ENCODE results near the gene IKZF2. TPM values are rescaled to one million over a fixed set of nuclear protein-coding genes. Genes with fewer than 3 reads are reported as not detected.

Gene IKZF2
- total RNA-seq, 4 donors from 2014 or later = 12.1 to 24.7 (median 19.0) TPM

- no peak for TF ChIP-seq CTCF (IDR thresholded peaks at IDR 0.05)
- TF ChIP-seq EP300 (IDR thresholded peaks at IDR 0.05) = no peak
- Histone ChIP-seq H3K36me3 (no peaks in the 10 kb centered on the region), H3K4me3 (no peak overlapping the region), H3K27ac (no peak overlapping the region), H3K9me3 (no peaks in the 10 kb centered on the region), H3K27me3 (no peaks in the 10 kb centered on the region), H3K4me1 (peaks cover 0 to 10% (median 0%) of the 10 kb centered on the region in 4 donors)
- DNase-seq (ENCODE audit: low spot score in 2 of 2) = no peak
- WGBS, 2 donors = 83 to 84% methylated on average over 3 of the region's 3 CpGs
Measured at GRCh38 chr2:213162516-213163118, 11.2 kb upstream of the IKZF2 start.

- H3K36me3 ChIP-seq = no peaks in the 10 kb centered on the region
- DNase-seq (ENCODE audit: low spot score in 2 of 2) = no peak
- H3K4me1 ChIP-seq = peaks cover 0 to 10% (median 0%) of the 10 kb centered on the region in 4 donors
- WGBS, 2 donors = 33 to 43% methylated on average over 5 of the region's 5 CpGs
- no peak overlapping the region for H3K4me3 ChIP-seq
- no peaks in the 10 kb centered on the region for H3K9me3 ChIP-seq
- no peak overlapping the region for H3K27ac ChIP-seq
- no peaks in the 10 kb centered on the region for H3K27me3 ChIP-seq
- no peak for TF ChIP-seq POLR2A (IDR thresholded peaks at IDR 0.05)
- no peak for TF ChIP-seq CTCF (IDR thresholded peaks at IDR 0.05)
- no peak for TF ChIP-seq EP300 (IDR thresholded peaks at IDR 0.05)
Measured at GRCh38 chr2:213161759-213162515, 10.5 kb upstream of the IKZF2 start.

- 92 to 96% methylated on average over 2 of the region's 2 CpGs for WGBS, 2 donors
- Histone ChIP-seq H3K4me3 (no peak overlapping the region), H3K36me3 (no peaks in the 10 kb centered on the region), H3K9me3 (no peaks in the 10 kb centered on the region), H3K4me1 (peaks cover 0 to 10% (median 0%) of the 10 kb centered on the region in 4 donors), H3K27ac (no peak overlapping the region), H3K27me3 (no peaks in the 10 kb centered on the region)
- DNase-seq (ENCODE audit: low spot score in 2 of 2) = no peak
- TF ChIP-seq CTCF (IDR thresholded peaks at IDR 0.05) (no peak), POLR2A (IDR thresholded peaks at IDR 0.05) (no peak), EP300 (IDR thresholded peaks at IDR 0.05) (no peak)
Measured at GRCh38 chr2:213159768-213160167, 8.4 kb upstream of the IKZF2 start.

- Histone ChIP-seq H3K27ac (no peak overlapping the region), H3K9me3 (no peaks in the 10 kb centered on the region), H3K27me3 (no peaks in the 10 kb centered on the region), H3K4me3 (no peak overlapping the region), H3K4me1 (peaks cover 0 to 18% (median 7%) of the 10 kb centered on the region in 4 donors), H3K36me3 (no peaks in the 10 kb centered on the region)
- no peak for DNase-seq (ENCODE audit: low spot score in 2 of 2)
- TF ChIP-seq POLR2A (IDR thresholded peaks at IDR 0.05) (no peak), CTCF (IDR thresholded peaks at IDR 0.05) (no peak), EP300 (IDR thresholded peaks at IDR 0.05) (no peak)
- 73 to 79% methylated on average over 3 of the region's 3 CpGs for WGBS, 2 donors
Measured at GRCh38 chr2:213157242-213157641, 5.8 kb upstream of the IKZF2 start.

- H3K4me3 ChIP-seq = no peak overlapping the region
- H3K4me1 ChIP-seq = peaks cover 0 to 13% (median 7%) of the 10 kb centered on the region in 4 donors
- H3K9me3 ChIP-seq = no peaks in the 10 kb centered on the region
- WGBS, 2 donors = 82 to 85% methylated on average over 2 of the region's 2 CpGs
- H3K27ac ChIP-seq = no peak overlapping the region
- no peaks in the 10 kb centered on the region for H3K36me3 ChIP-seq
- no peak for DNase-seq (ENCODE audit: low spot score in 2 of 2)
- TF ChIP-seq CTCF (IDR thresholded peaks at IDR 0.05) (no peak), EP300 (IDR thresholded peaks at IDR 0.05) (no peak), POLR2A (IDR thresholded peaks at IDR 0.05) (no peak)
- H3K27me3 ChIP-seq = no peaks in the 10 kb centered on the region
Measured at GRCh38 chr2:213156717-213157116, 5.3 kb upstream of the IKZF2 start.
